ENCODE data around the gene PHLDA2. TPM values are rescaled to one million over a fixed set of nuclear protein-coding genes. Genes with fewer than 3 reads are reported as not detected.
"Not testable (repeated sequence)": the region's sequence is repeated elsewhere in the genome, so short reads cannot be mapped to it uniquely, and the experiment has no call there.

Gene PHLDA2
- total RNA-seq, 2 donors from 2014 or later, result 3.4 to 12.3 TPM

GRCh38 chr11:2942447-2942846, 13.2 kb upstream of the PHLDA2 start:
- Mint-ChIP-seq H3K27ac (no peak overlapping the region), H3K27me3 (ENCODE audit: low read depth) (no peaks in the 10 kb centered on the region), H3K9me3 (peaks cover 10 to 19% of the 10 kb centered on the region in 2 donors), H3K4me1 (ENCODE audit: low read depth) (peaks cover 41% of the 10 kb centered on the region), H3K36me3 (ENCODE audit: insufficient read depth in 2 of 2) (peaks cover 23 to 38% of the 10 kb centered on the region in 2 donors), H3K4me3 (no peak overlapping the region)
- no peak for DNase-seq
- ATAC-seq (replicated peaks in 1 of 2), result no peak

GRCh38 chr11:2940921-2941821, 12.0 kb upstream of the PHLDA2 start:
- peak; percentile 16 to 19 for ATAC-seq (replicated peaks in 1 of 2)
- peak in 1 of 2 donors; percentile 25 for DNase-seq
- H3K9me3 Mint-ChIP-seq, result peaks cover 12 to 22% of the 10 kb centered on the region in 2 donors
- no peak overlapping the region for H3K4me3 Mint-ChIP-seq
- H3K36me3 Mint-ChIP-seq (ENCODE audit: insufficient read depth in 2 of 2), result peaks cover 26 to 36% of the 10 kb centered on the region in 2 donors
- H3K4me1 Mint-ChIP-seq (ENCODE audit: low read depth), result peaks cover 28% of the 10 kb centered on the region
- no peaks in the 10 kb centered on the region for H3K27me3 Mint-ChIP-seq (ENCODE audit: low read depth)
- peak overlapping the region; percentile 68 for H3K27ac Mint-ChIP-seq

- H3K27ac Mint-ChIP-seq, result peak overlapping the region; percentile 77
- H3K4me3 Mint-ChIP-seq, result no peak overlapping the region
- peaks cover 20% of the 10 kb centered on the region for H3K4me1 Mint-ChIP-seq (ENCODE audit: low read depth)
- H3K27me3 Mint-ChIP-seq (ENCODE audit: low read depth), result no peaks in the 10 kb centered on the region
- H3K9me3 Mint-ChIP-seq, result peaks cover 12 to 22% of the 10 kb centered on the region in 2 donors
- DNase-seq (peak; percentile 55 to 60), ATAC-seq (replicated peaks in 1 of 2) (peak; percentile 58 to 66)
- H3K36me3 Mint-ChIP-seq (ENCODE audit: insufficient read depth in 2 of 2), result peaks cover 26 to 30% of the 10 kb centered on the region in 2 donors
Observed at GRCh38 chr11:2940147-2940920, 11.1 kb upstream of the PHLDA2 start.

GRCh38 chr11:2938458-2939418, 9.5 kb upstream of the PHLDA2 start:
- Mint-ChIP-seq H3K9me3 (peaks cover 12 to 22% of the 10 kb centered on the region in 2 donors), H3K27ac (peak overlapping the region; percentile 77), H3K36me3 (ENCODE audit: insufficient read depth in 2 of 2) (peaks cover 25 to 26% of the 10 kb centered on the region in 2 donors), H3K4me3 (peak overlapping the region in 1 of 2 donors; percentile 4), H3K4me1 (ENCODE audit: low read depth) (peaks cover 12% of the 10 kb centered on the region)
- not testable (repeated sequence) for DNase-seq; ATAC-seq (replicated peaks in 1 of 2); H3K27me3 Mint-ChIP-seq (ENCODE audit: low read depth)

- H3K27me3 Mint-ChIP-seq (ENCODE audit: low read depth); DNase-seq; H3K4me3 Mint-ChIP-seq; ATAC-seq (replicated peaks in 1 of 2): not testable (repeated sequence)
- Mint-ChIP-seq H3K4me1 (ENCODE audit: low read depth) (peaks cover 12% of the 10 kb centered on the region), H3K36me3 (ENCODE audit: insufficient read depth in 2 of 2) (peaks cover 25 to 26% of the 10 kb centered on the region in 2 donors), H3K9me3 (peaks cover 12 to 22% of the 10 kb centered on the region in 2 donors), H3K27ac (peak overlapping the region; percentile 77)
Observed at GRCh38 chr11:2937641-2938457, 8.6 kb upstream of the PHLDA2 start.

GRCh38 chr11:2934611-2935239, 5.5 kb upstream of the PHLDA2 start:
- Mint-ChIP-seq H3K27ac (no peak overlapping the region), H3K9me3 (peaks cover 12 to 20% of the 10 kb centered on the region in 2 donors), H3K36me3 (ENCODE audit: insufficient read depth in 2 of 2) (peaks cover 23 to 24% of the 10 kb centered on the region in 2 donors), H3K27me3 (ENCODE audit: low read depth) (no peaks in the 10 kb centered on the region), H3K4me1 (ENCODE audit: low read depth) (peaks cover 32% of the 10 kb centered on the region), H3K4me3 (no peak overlapping the region)
- DNase-seq (no peak), ATAC-seq (replicated peaks in 1 of 2) (no peak)

GRCh38 chr11:2934021-2934550, 4.9 kb upstream of the PHLDA2 start:
- no peak for DNase-seq
- H3K9me3 Mint-ChIP-seq, result peaks cover 9 to 18% of the 10 kb centered on the region in 2 donors
- H3K36me3 Mint-ChIP-seq (ENCODE audit: insufficient read depth in 2 of 2), result peaks cover 18 to 19% of the 10 kb centered on the region in 2 donors
- peaks cover 33% of the 10 kb centered on the region for H3K4me1 Mint-ChIP-seq (ENCODE audit: low read depth)
- no peak for ATAC-seq (replicated peaks in 1 of 2)
- H3K27ac Mint-ChIP-seq, result peak overlapping the region; percentile 35
- no peaks in the 10 kb centered on the region for H3K27me3 Mint-ChIP-seq (ENCODE audit: low read depth)
- H3K4me3 Mint-ChIP-seq, result no peak overlapping the region

- H3K27ac Mint-ChIP-seq, result no peak overlapping the region
- DNase-seq, result peak; percentile 73 to 78
- H3K4me3 Mint-ChIP-seq, result no peak overlapping the region
- peaks cover 6 to 13% of the 10 kb centered on the region in 2 donors for H3K9me3 Mint-ChIP-seq
- ATAC-seq (replicated peaks in 1 of 2), result peak; percentile 49 to 53
- peaks cover 33% of the 10 kb centered on the region for H3K4me1 Mint-ChIP-seq (ENCODE audit: low read depth)
- peaks cover 12 to 13% of the 10 kb centered on the region in 2 donors for H3K36me3 Mint-ChIP-seq (ENCODE audit: insufficient read depth in 2 of 2)
- no peaks in the 10 kb centered on the region for H3K27me3 Mint-ChIP-seq (ENCODE audit: low read depth)
Observed at GRCh38 chr11:2933375-2934020, 4.3 kb upstream of the PHLDA2 start.

GRCh38 chr11:2932850-2933251, 3.6 kb upstream of the PHLDA2 start:
- peak; percentile 3 to 5 for ATAC-seq (replicated peaks in 1 of 2)
- H3K9me3 Mint-ChIP-seq, result peaks cover 2 to 7% of the 10 kb centered on the region in 2 donors
- H3K4me1 Mint-ChIP-seq (ENCODE audit: low read depth), result peaks cover 39% of the 10 kb centered on the region
- no peak overlapping the region for H3K27ac Mint-ChIP-seq
- DNase-seq, result peak; percentile 30 to 54
- no peak overlapping the region for H3K4me3 Mint-ChIP-seq
- peaks cover 6% of the 10 kb centered on the region for H3K27me3 Mint-ChIP-seq (ENCODE audit: low read depth)
- H3K36me3 Mint-ChIP-seq (ENCODE audit: insufficient read depth in 2 of 2), result peaks cover 6 to 7% of the 10 kb centered on the region in 2 donors

GRCh38 chr11:2931771-2932738, 2.8 kb upstream of the PHLDA2 start:
- Mint-ChIP-seq H3K4me1 (ENCODE audit: low read depth) (peaks cover 46% of the 10 kb centered on the region), H3K9me3 (peaks cover 0 to 1% of the 10 kb centered on the region in 2 donors), H3K36me3 (ENCODE audit: insufficient read depth in 2 of 2) (peaks cover 0 to 2% of the 10 kb centered on the region in 2 donors), H3K4me3 (no peak overlapping the region), H3K27ac (no peak overlapping the region), H3K27me3 (ENCODE audit: low read depth) (peaks cover 14% of the 10 kb centered on the region)
- no peak for ATAC-seq (replicated peaks in 1 of 2)
- no peak for DNase-seq

Measured in activated T-cell treated with anti-CD3 and anti-CD28 coated beads, Interleukin-2, amount 50 U/mL, for 72 hours (primary cell).